ENCODE results near the gene BHLHE23.

The BHLHE23 gene

GRCh38 chr20:62958388-62959100, 48.2 kb downstream of the BHLHE23 start:
- DNase-seq = no peak

- DNase-seq = no peak
Observed at GRCh38 chr20:62957136-62958117, 49.3 kb downstream of the BHLHE23 start.

GRCh38 chr20:62956387-62957135, 50.2 kb downstream of the BHLHE23 start:
- DNase-seq = no peak

Data from activated CD4-positive, alpha-beta T cell treated with anti-CD3 and anti-CD28 coated beads for 48 hours (primary cell).